ENCODE results near the gene CBX6.

- TF ChIP-seq TP53 (CRISPR knock-in tag; IDR thresholded peaks at IDR 0.05) (no peak), MAX (IDR thresholded peaks at IDR 0.05) (no peak), CTCF (IDR thresholded peaks at IDR 0.05) (no peak), ESRRA (IDR thresholded peaks at IDR 0.05; ENCODE audit: borderline replicate concordance, low read length) (no peak), POLR2A (IDR thresholded peaks at IDR 0.05; ENCODE audit: low read length) (no peak), NFE2L2 (conservative IDR thresholded peaks at IDR 0.05; ENCODE audit: low read length) (no peak)
These were observed 7.2 kb upstream of the CBX6 start for GRCh38 chr22:38879108-38879729.

Data from A549 (cell line).